Right atrium auricular region (tissue), 2 donors: ENCODE data around the gene HDAC7. TPM values are rescaled to one million over a fixed set of nuclear protein-coding genes. Genes with fewer than 3 reads are reported as not detected.

ENCODE experiments used
- DNase-seq: peaks from one replicate; pipeline ENCODE4 v3.0.0-alpha.2; 2019; ENCODE audit warnings: low spot score
- H3K27ac ChIP-seq, 2 donors: fragments of 200-600 bp; sonication (generic); 1 replicate in 1 of 2; 2 replicates in 1 of 2; pipeline ENCODE4 v1.5.1; 2016 to 2019
- H3K27me3 ChIP-seq, 2 donors: fragments of 200-600 bp; sonication (generic); one replicate each; pipeline versions ENCODE4 v1.5.1 to v1.6.0; 2017 to 2019
- H3K36me3 ChIP-seq: fragments of 200-600 bp; sonication (generic); one replicate; pipeline ENCODE4 v1.5.1; 2016
- H3K4me1 ChIP-seq, 2 donors: fragments of 200-600 bp; sonication (generic); one replicate each; pipeline versions ENCODE4 v1.5.1 to v1.6.0; 2017 to 2019
- H3K4me3 ChIP-seq, 2 donors: fragments of 200-600 bp; sonication (generic); 1 replicate in 1 of 2; 2 replicates in 1 of 2; pipeline ENCODE4 v1.5.1; 2017 to 2019; ENCODE audit warnings: mild to moderate bottlenecking in 1 of 2, moderate library complexity in 1 of 2
- H3K9me3 ChIP-seq, 2 donors: fragments of 200-600 bp; sonication (generic); one replicate each; pipeline ENCODE4 v1.5.1; 2019
- total RNA-seq, 2 donors: library from RNA; depleted of rRNA; stranded (reverse); fragments of >200 nt; gene quantifications; one replicate each; pipeline ENCODE4 v1.1.0, GENCODE V29; 2016
- TF ChIP-seq, protein P1 (sequence below), 2 donors: fragments of 200-600 bp; sonication (generic); IDR thresholded peaks; one replicate each; pipeline ENCODE4 v1.5.1; 2019; ENCODE audit warnings: antibody characterized with exemption in 2 of 2

The HDAC7 gene
- total RNA-seq, 2 donors from 2014 or later: 33.4 to 60.2 TPM

DNA sequence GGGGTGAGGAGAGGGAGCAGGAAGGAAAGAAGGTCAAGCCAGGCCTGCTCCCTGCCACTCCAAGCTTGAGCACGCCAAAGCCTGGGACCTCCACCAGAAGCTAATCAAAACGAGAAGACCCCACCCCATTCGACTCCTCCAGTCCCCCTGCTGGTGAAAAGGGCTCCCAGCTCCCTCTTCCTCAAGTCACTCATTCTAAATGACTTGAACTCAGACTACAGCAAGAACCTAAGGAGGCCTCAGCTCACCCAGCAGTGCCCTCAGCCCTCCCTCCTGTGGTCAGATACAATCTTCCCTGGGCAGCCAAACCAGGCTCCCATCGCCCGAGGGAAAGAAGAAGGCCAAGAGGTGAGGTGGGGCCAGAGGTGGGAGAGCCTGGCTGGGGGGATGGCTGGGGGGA lies 17.4 kb downstream of the HDAC7 start:
- no peak for DNase-seq
- no peaks in the 10 kb centered on the region for H3K27me3 ChIP-seq
- H3K36me3 ChIP-seq: peaks cover 30% of the 10 kb centered on the region
- peaks cover 0 to 93% of the 10 kb centered on the region in 2 donors for H3K4me1 ChIP-seq
- H3K9me3 ChIP-seq: no peaks in the 10 kb centered on the region
- TF ChIP-seq, protein P1, sequence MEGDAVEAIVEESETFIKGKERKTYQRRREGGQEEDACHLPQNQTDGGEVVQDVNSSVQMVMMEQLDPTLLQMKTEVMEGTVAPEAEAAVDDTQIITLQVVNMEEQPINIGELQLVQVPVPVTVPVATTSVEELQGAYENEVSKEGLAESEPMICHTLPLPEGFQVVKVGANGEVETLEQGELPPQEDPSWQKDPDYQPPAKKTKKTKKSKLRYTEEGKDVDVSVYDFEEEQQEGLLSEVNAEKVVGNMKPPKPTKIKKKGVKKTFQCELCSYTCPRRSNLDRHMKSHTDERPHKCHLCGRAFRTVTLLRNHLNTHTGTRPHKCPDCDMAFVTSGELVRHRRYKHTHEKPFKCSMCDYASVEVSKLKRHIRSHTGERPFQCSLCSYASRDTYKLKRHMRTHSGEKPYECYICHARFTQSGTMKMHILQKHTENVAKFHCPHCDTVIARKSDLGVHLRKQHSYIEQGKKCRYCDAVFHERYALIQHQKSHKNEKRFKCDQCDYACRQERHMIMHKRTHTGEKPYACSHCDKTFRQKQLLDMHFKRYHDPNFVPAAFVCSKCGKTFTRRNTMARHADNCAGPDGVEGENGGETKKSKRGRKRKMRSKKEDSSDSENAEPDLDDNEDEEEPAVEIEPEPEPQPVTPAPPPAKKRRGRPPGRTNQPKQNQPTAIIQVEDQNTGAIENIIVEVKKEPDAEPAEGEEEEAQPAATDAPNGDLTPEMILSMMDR (IDR thresholded peaks at IDR 0.05): no peak
- peak overlapping the region; percentile 8 to 68 for H3K27ac ChIP-seq
- H3K4me3 ChIP-seq: peak overlapping the region in 1 of 2 donors; percentile 3

DNA sequence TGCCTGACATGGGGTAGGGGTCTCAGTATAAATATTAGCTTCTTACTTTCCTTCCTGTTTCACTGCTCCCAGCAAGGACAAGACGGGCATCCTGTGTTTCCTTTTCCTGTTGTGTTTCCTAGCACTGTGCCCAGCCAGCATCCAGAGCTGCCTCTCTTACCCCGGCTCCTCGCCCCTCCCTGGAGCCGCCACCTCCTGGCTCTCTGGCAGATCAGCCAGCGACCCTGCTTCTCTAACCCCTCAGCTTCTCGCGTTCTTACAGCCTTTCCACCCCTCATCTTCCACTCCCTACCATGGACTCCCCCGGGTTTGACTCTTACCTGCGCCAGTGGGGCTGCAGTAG lies 17.8 kb downstream of the HDAC7 start:
- no peak for DNase-seq
- Histone ChIP-seq H3K4me1 (peaks cover 0 to 89% of the 10 kb centered on the region in 2 donors), H3K27me3 (no peaks in the 10 kb centered on the region), H3K4me3 (peak overlapping the region in 1 of 2 donors; percentile 3), H3K36me3 (peaks cover 34% of the 10 kb centered on the region), H3K27ac (peak overlapping the region; percentile 8 to 68), H3K9me3 (no peaks in the 10 kb centered on the region)
- TF ChIP-seq, protein P1 (IDR thresholded peaks at IDR 0.05): no peak

DNA sequence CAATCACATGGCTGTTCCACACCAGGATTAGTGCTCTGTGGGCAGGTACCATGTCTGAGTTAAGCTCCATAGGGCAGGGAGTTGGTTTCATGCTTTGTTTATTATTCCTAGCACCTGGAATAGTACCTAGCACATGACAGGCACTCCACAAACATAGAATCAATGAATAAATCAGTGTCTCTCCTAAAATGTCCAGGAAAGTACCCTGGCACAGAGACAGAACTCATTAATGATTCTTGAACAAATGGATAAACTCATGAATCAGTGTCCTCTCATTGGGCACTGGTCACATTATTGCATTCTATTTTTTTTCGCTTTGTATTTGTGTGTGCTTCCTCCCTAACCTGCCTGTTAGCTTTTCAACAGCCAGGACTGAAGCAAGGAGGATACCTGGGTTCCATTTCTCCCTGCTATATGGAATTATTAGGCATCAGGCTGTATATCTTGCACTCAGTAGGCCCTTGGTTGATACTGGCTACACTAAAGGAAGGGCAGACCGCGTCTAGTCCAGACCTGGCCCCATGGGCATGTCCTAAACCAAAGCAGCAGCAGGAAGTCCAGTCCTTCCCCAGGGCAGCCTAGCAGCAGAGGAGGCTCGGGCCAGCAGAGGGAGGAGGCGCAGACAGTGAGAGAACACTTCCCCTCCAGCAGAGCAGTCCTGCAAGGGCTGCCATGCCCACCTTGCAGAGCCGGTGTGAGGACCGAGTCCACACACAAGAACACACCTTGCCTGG lies 18.4 kb downstream of the HDAC7 start:
- Histone ChIP-seq H3K9me3 (no peaks in the 10 kb centered on the region), H3K4me3 (no peak overlapping the region), H3K36me3 (peaks cover 39% of the 10 kb centered on the region)

DNA sequence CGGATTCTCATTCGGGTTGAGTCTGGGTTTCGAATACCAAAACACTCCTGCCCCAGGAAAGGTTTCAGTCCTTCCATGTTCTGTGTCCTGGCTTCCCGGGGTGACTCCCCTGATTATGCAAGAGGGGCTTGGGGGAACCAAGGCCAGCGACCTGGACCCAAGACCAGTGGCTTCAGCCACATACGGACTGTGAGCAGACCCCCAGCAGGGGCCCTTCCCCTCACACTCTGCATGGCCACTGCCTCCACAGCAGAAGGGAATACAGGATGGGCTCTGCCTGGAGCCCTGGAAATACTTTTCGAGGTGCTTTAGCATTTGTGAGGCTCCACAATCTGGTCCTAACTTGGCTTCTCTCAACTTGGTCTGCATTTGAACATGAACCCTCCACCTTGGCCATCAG lies 19.1 kb downstream of the HDAC7 start:
- H3K27me3 ChIP-seq: no peaks in the 10 kb centered on the region
- H3K4me1 ChIP-seq: peaks cover 0 to 76% of the 10 kb centered on the region in 2 donors
- no peak for DNase-seq
- peak overlapping the region in 1 of 2 donors; percentile 33 for H3K27ac ChIP-seq
- peaks cover 47% of the 10 kb centered on the region for H3K36me3 ChIP-seq
- TF ChIP-seq, protein P1 (IDR thresholded peaks at IDR 0.05): no peak
- no peak overlapping the region for H3K4me3 ChIP-seq
- H3K9me3 ChIP-seq: no peaks in the 10 kb centered on the region

More for the DNA sequence above, 18.4 kb downstream of the HDAC7 start:
- TF ChIP-seq, protein P1 (IDR thresholded peaks at IDR 0.05): peak in 1 of 2 donors; percentile 47
- peak overlapping the region; percentile 8 to 68 for H3K27ac ChIP-seq
- no peaks in the 10 kb centered on the region for H3K27me3 ChIP-seq
- peaks cover 0 to 83% of the 10 kb centered on the region in 2 donors for H3K4me1 ChIP-seq
- DNase-seq: no peak

DNA sequence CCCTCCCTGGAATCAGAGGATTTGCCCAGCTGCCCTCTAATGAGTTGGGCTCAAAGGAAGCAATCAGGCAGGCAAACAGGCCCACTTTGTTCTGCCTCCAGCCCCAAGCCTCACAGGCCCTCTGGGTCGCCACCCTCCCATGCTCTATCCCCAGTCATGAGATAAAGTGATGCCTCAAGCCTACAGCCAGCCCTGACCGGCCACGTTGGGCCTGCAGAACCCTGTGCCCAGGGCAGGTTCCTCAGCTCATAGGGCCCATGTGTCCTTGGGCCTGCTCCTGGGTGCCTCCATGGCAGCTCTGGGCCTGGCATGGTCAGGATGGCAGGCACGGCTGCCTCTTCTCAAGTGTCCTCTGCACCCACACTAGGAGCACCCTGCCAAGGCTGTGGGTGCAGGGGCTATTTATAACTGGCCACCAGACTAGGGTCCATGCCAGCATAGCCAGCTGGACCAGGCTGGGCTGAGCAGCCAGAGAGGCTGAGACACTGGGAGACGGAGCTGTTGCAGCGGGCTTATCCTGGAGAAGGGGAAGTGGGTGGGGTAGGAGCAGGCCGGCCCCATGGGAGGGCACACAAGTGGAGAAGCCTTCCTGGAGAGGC lies 20.2 kb downstream of the HDAC7 start:
- Histone ChIP-seq H3K4me1 (peaks cover 0 to 64% of the 10 kb centered on the region in 2 donors), H3K27me3 (no peaks in the 10 kb centered on the region), H3K9me3 (no peaks in the 10 kb centered on the region), H3K27ac (peak overlapping the region; percentile 33 to 64), H3K4me3 (no peak overlapping the region), H3K36me3 (peaks cover 49% of the 10 kb centered on the region)
- TF ChIP-seq, protein P1 (IDR thresholded peaks at IDR 0.05): no peak
- no peak for DNase-seq
